GM19463 (cell line): ENCODE data around the gene ZNF174.

ENCODE experiments used
- ATAC-seq: cut with Tn5 transposase; IDR thresholded peaks from one replicate; pipeline ENCODE4 v1.9.1; 2021; ENCODE audit warnings: mild to moderate bottlenecking, moderate library complexity; ENCODE audit not compliant: unreplicated experiment

ZNF174 gene

GRCh38 chr16:3400779-3401688 is at the start of gene ZNF174, which contains the start of gene ZSCAN32:
Gene ZNF174, plus strand, starts transcription at chr16:3401215. Its CDS starts 790 bp downstream, at chr16:3402005.
Gene ZSCAN32, minus strand, starts transcription at chr16:3401004. Its CDS starts 3,447 bp downstream, at chr16:3397557.
- ATAC-seq: peak; percentile 96

GRCh38 chr16:3355589-3355988 is 45.4 kb upstream of the ZNF174 start, which contains the start of gene OR2C1:
Gene OR2C1, plus strand, starts transcription at chr16:3355889. Its CDS starts 52 bp downstream, at chr16:3355941.
- no peak for ATAC-seq

- ATAC-seq: no peak
Observed at GRCh38 chr16:3356118-3356517, 44.9 kb upstream of the ZNF174 start.

- ATAC-seq: no peak
Observed at GRCh38 chr16:3358871-3359270, 42.1 kb upstream of the ZNF174 start.

GRCh38 chr16:3362931-3363330 is 38.1 kb upstream of the ZNF174 start:
- ATAC-seq: no peak

- ATAC-seq: no peak
Observed at GRCh38 chr16:3363793-3364192, 37.2 kb upstream of the ZNF174 start.

GRCh38 chr16:3364774-3365427 is 36.1 kb upstream of the ZNF174 start:
- ATAC-seq: no peak

GRCh38 chr16:3369073-3369472 is 31.9 kb upstream of the ZNF174 start:
- no peak for ATAC-seq

GRCh38 chr16:3375680-3376079 is 25.3 kb upstream of the ZNF174 start:
- no peak for ATAC-seq

GRCh38 chr16:3377917-3378316 is 23.1 kb upstream of the ZNF174 start:
- no peak for ATAC-seq

- no peak for ATAC-seq
Observed at GRCh38 chr16:3383045-3383448, 18.0 kb upstream of the ZNF174 start.

- ATAC-seq: no peak
Observed at GRCh38 chr16:3388325-3388724, 12.7 kb upstream of the ZNF174 start.

- ATAC-seq: no peak
Observed at GRCh38 chr16:3389663-3390338, 11.2 kb upstream of the ZNF174 start.

- peak; percentile 15 for ATAC-seq
Observed at GRCh38 chr16:3400446-3400778, 603 bp upstream of the ZNF174 start.

GRCh38 chr16:3401719-3402397 is 843 bp downstream of the ZNF174 start:
- no peak for ATAC-seq

- ATAC-seq: no peak
Observed at GRCh38 chr16:3408561-3409197, 7.7 kb downstream of the ZNF174 start.

GRCh38 chr16:3413730-3414379 is 12.8 kb downstream of the ZNF174 start:
- no peak for ATAC-seq

GRCh38 chr16:3431779-3432219 is 30.8 kb downstream of the ZNF174 start:
- ATAC-seq: no peak

GRCh38 chr16:3434373-3434772 is 33.4 kb downstream of the ZNF174 start:
- no peak for ATAC-seq

- no peak for ATAC-seq
Observed at GRCh38 chr16:3439637-3440036, 38.6 kb downstream of the ZNF174 start.
